Right lobe of liver (tissue), 6 donors: ENCODE measurements around the gene BST1. TPM values are rescaled to one million over a fixed set of nuclear protein-coding genes. Genes with fewer than 3 reads are reported as not detected.

ENCODE experiments used
- ATAC-seq, 4 donors: fragments of 200-7000 bp; cut with Tn5 transposase; one replicate each; pipeline ENCODE4 v1.9.1; 2020; ENCODE audit warnings: mild to moderate bottlenecking in 4 of 4, moderate library complexity in 4 of 4
- DNase-seq, 3 donors: peaks; one replicate each; pipeline ENCODE4 v3.0.0-alpha.2; 2020
- H3K27ac ChIP-seq, 3 donors: fragments of 200-600 bp; one replicate each; pipeline ENCODE4 v1.8.0; 2022
- H3K27me3 ChIP-seq, 2 donors: fragments of 200-600 bp; one replicate each; pipeline ENCODE4 v1.8.0; 2022
- H3K36me3 ChIP-seq, 4 donors: fragments of 200-600 bp; sonication (generic) in 1 of 4; one replicate each; pipeline versions ENCODE4 v1.5.1 to v1.8.0; 2017 to 2022; ENCODE audit warnings: control low read depth in 1 of 4
- H3K4me1 ChIP-seq, 4 donors: fragments of 200-600 bp; sonication (generic) in 1 of 4; one replicate each; pipeline versions ENCODE4 v1.5.1 to v1.8.0; 2017 to 2022; ENCODE audit warnings: control low read depth in 1 of 4
- H3K4me3 ChIP-seq, 3 donors: fragments of 200-600 bp; one replicate each; pipeline ENCODE4 v1.8.0; 2022
- H3K9me3 ChIP-seq, 4 donors: fragments of 200-600 bp; sonication (generic) in 1 of 4; one replicate each; pipeline versions ENCODE4 v1.5.1 to v1.8.0; 2017 to 2022; ENCODE audit warnings: control low read depth in 1 of 4
- POLR2A ChIP-seq: fragments of 450-650 bp; IDR thresholded peaks from one replicate; pipeline ENCODE4 v1.6.1; 2017; ENCODE audit warnings: antibody characterized with exemption, mild to moderate bottlenecking
- WGBS: methylation state at CpG from one replicate; pipeline ENCODE4 v1.1.6; 2018; ENCODE audit warnings: low coverage, low lambda C conversion rate; ENCODE audit not compliant: insufficient coverage; ENCODE audit errors: missing lambda C conversion rate; 5-methylcytosine and 5-hydroxymethylcytosine counted together
- intact Hi-C, 2 donors: fragments of 100-400 bp; cut with DNase I; formaldehyde crosslinking; loops; one replicate each; pipeline versions ENCODE4 v1.11.2 to v1.14.1; 2022
- long read RNA-seq: library from polyadenylated mRNA; unstranded; transcript quantifications from one replicate; pipeline ENCODE4 v2.0.0, GENCODE V29; 2019
- total RNA-seq, 6 experiments: library from RNA; depleted of rRNA in 2 of 6; stranded (reverse); fragments of >200 nt in 2 of 6; fragmentation: NEBNext Ultra II Directional in 3 of 6; extraction: Animal tissue kit (Norgen Biotek cat#: 25700) in 3 of 6; gene quantifications; one replicate each; pipeline versions ENCODE4 v1.1.0 to v1.2.4, GENCODE V29; 2016 to 2023
- TF ChIP-seq, protein P1 (sequence below), 4 donors: fragments of 200-600 bp in 3 of 4; fragments of 450-650 bp in 1 of 4; IDR thresholded peaks; one replicate each; pipeline versions ENCODE4 v1.5.1 to v1.8.0; 2016 to 2022; ENCODE audit warnings: antibody characterized with exemption in 4 of 4, mild to moderate bottlenecking in 2 of 4
- donor health status: DM: no; HTN: yes; CAD: no.
- donor health status: DM: no; HTN: no; CAD: no.
- donor health status: DM: no; HTN: no; CAD: no.
- donor health status: DM: no; HTN: yes; CAD: no.
- donor health status: DM: no; HTN: yes; CAD: no.

Gene BST1, protein sequence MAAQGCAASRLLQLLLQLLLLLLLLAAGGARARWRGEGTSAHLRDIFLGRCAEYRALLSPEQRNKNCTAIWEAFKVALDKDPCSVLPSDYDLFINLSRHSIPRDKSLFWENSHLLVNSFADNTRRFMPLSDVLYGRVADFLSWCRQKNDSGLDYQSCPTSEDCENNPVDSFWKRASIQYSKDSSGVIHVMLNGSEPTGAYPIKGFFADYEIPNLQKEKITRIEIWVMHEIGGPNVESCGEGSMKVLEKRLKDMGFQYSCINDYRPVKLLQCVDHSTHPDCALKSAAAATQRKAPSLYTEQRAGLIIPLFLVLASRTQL
- total RNA-seq: 1 to 10 TPM; 2.7 to 5.3 (median 4.3) TPM
- long read RNA-seq, partial matches to known transcripts: 0 of 1 reads
- long read RNA-seq, other reads (novel, unspliced or antisense): 1 of 1 reads

DNA sequence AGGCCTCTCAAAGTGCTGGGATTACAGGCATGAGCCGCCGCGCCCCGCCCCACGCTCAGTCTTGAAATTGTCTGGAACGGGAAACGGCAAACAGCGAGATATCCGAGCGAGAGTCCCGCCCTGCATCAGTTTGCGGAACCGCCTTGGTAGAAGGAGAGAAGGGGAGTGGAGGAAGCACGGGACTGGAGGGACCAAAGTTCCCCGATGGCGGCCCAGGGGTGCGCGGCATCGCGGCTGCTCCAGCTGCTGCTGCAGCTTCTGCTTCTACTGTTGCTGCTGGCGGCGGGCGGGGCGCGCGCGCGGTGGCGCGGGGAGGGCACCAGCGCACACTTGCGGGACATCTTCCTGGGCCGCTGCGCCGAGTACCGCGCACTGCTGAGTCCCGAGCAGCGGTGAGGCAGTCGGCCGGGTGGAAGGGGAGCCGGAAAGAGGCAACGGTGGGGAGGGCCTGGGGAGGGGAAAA, at the start of gene BST1:
BST1 (plus strand) TSS at position 125 of the 463 bp plus-strand sequence; CDS start at position 205, 80 bp downstream.
- DNase-seq: peak; percentile 68 to 86 (median 71)
- peaks cover 0 to 35% (median 6%) of the 10 kb centered on the region in 4 donors for H3K4me1 ChIP-seq
- no peaks in the 10 kb centered on the region for H3K9me3 ChIP-seq
- WGBS: 52% methylated on average over 34 of the region's 43 CpGs
- peak within 1 kb of the TSS; percentile 23 to 47 (median 37) for H3K4me3 ChIP-seq
- no peaks in the 10 kb centered on the region for H3K27me3 ChIP-seq
- intact Hi-C loops: no loop called here
- no peaks in the 10 kb centered on the region for H3K36me3 ChIP-seq
- peak within 1 kb of the TSS in 2 of 3 donors; percentile 80 to 85 for H3K27ac ChIP-seq
- TF ChIP-seq, protein P1, sequence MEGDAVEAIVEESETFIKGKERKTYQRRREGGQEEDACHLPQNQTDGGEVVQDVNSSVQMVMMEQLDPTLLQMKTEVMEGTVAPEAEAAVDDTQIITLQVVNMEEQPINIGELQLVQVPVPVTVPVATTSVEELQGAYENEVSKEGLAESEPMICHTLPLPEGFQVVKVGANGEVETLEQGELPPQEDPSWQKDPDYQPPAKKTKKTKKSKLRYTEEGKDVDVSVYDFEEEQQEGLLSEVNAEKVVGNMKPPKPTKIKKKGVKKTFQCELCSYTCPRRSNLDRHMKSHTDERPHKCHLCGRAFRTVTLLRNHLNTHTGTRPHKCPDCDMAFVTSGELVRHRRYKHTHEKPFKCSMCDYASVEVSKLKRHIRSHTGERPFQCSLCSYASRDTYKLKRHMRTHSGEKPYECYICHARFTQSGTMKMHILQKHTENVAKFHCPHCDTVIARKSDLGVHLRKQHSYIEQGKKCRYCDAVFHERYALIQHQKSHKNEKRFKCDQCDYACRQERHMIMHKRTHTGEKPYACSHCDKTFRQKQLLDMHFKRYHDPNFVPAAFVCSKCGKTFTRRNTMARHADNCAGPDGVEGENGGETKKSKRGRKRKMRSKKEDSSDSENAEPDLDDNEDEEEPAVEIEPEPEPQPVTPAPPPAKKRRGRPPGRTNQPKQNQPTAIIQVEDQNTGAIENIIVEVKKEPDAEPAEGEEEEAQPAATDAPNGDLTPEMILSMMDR (IDR thresholded peaks at IDR 0.05): no peak
- TF ChIP-seq POLR2A: no peak
- ATAC-seq: peak; percentile 5 to 43 (median 21)

DNA sequence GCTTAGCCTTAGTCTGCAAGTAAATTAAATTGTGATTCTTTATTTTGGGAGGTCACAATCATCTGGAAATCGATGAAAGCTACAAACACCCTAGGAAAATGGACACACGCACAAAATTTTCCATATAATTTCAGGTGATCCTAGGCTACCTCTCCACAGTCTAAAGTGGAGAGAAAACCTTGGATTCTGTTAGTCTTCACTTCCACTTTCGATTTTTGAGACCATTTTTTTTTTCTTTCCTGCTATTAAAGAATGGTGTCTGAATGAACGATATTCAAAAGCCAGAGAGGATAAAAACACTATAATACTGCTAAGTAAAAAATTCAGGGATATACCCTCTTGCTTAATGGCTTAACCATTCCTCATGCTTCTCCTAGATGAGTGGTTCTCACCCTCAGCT, 49.4 kb upstream of the BST1 start:
- no peaks in the 10 kb centered on the region for H3K27me3 ChIP-seq
- no peak for DNase-seq
- peak in 1 of 4 donors; percentile 10 for ATAC-seq
- H3K4me1 ChIP-seq: peaks cover 0 to 51% (median 14%) of the 10 kb centered on the region in 4 donors
- no peaks in the 10 kb centered on the region for H3K36me3 ChIP-seq
- H3K27ac ChIP-seq: peak overlapping the region; percentile 84 to 99 (median 99)
- 6% methylated on average over 4 of the region's 4 CpGs for WGBS
- intact Hi-C loops: loop anchor here in 1 of 2 donors (5.0 kb wide), 1 partner anchor 176 kb away; no protein-coding TSS in a partner anchor
- H3K9me3 ChIP-seq: no peaks in the 10 kb centered on the region
- TF ChIP-seq, protein P1 (IDR thresholded peaks at IDR 0.05): no peak
- no peak for TF ChIP-seq POLR2A
- H3K4me3 ChIP-seq: peak overlapping the region; percentile 53 to 76 (median 71)

DNA sequence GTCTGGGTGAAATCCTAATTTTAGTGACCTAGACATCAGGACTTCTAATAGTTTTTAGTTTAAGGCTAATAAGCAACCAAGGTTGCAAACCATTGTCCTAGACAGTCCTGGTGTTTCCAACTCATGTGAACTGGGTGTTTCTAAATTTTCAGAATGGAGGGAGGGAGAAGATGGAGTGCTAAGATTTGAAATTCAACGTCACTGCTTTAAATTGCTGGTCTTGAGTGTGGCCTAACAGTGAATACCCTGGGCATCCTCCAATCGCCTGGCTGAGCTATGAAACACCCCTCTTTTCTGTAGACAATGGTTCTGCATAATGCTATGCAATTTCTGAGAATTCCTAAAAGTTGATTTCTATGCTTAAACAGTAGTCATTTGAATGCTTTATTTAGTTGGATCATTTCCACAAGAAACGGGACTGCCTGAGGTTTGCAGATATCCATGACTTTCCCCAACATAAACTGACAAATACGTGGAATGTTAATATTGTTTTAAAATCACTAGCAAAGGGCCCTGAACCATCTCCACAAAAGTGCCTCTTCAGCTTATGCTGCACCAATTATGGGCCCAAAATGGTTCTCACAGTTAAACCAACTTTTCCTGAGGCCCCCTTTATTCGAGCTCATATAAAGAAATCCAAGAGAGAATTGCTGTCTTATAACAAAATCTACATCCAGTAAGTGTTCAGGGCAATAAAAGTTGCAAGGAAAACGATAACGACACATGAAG, 48.8 kb upstream of the BST1 start:
- intact Hi-C loops: loop anchor here in 1 of 2 donors (5.0 kb wide), 1 partner anchor 177 kb away; no protein-coding TSS in a partner anchor
- H3K27ac ChIP-seq: peak overlapping the region; percentile 84 to 99 (median 99)
- H3K9me3 ChIP-seq: no peaks in the 10 kb centered on the region
- TF ChIP-seq, protein P1 (IDR thresholded peaks at IDR 0.05): no peak
- no peak for TF ChIP-seq POLR2A
- no peaks in the 10 kb centered on the region for H3K27me3 ChIP-seq
- H3K4me3 ChIP-seq: peak overlapping the region; percentile 53 to 76 (median 71)
- H3K4me1 ChIP-seq: peaks cover 0 to 50% (median 13%) of the 10 kb centered on the region in 4 donors
- peak; percentile 6 to 32 (median 10) for ATAC-seq
- WGBS: under 1% methylated on average over 7 of the region's 7 CpGs
- no peaks in the 10 kb centered on the region for H3K36me3 ChIP-seq
- DNase-seq: no peak

DNA sequence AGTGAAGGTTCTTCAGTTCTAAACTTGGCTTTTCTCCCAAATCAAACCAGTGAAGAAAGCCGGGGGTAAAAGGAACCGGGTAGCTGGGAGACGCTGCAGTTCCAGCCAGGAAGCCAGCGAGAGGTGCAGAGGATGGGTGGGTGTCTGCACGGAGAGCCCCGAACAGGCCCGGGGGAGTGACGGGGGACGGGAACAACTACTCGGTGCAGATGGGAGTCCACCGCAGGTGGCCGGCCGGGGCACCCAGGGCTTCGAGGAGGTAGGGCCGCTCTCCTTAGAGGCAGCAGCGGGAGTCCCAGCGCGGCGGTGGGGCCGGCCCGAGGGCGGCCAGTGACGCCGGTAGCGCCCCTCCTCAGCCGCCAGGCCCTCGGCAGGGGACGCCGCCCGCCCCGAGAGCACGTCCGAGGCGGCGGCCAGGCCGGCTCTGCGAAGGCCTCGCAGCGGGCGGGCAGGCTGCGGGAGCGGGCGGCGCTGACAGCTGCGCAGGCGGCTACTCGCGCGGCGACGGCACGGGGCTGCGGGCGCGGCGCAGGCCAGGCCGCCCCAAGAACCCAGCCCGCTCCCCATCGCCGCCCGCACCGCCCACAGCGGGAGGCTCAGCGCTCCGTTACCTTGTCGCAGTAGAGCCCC, 48.2 kb upstream of the BST1 start:
- peaks cover 0 to 50% (median 13%) of the 10 kb centered on the region in 4 donors for H3K4me1 ChIP-seq
- ATAC-seq: peak; percentile 34 to 57 (median 44)

More for the DNA sequence above, 48.2 kb upstream of the BST1 start:
- TF ChIP-seq POLR2A: no peak
- TF ChIP-seq, protein P1 (IDR thresholded peaks at IDR 0.05): no peak
- WGBS: 0% methylated on average over 15 of the region's 66 CpGs
- intact Hi-C loops: loop anchor here in 1 of 2 donors (5.0 kb wide), 1 partner anchor 177 kb away; no protein-coding TSS in a partner anchor
- Histone ChIP-seq H3K27ac (peak overlapping the region; percentile 84 to 99 (median 99)), H3K4me3 (peak overlapping the region; percentile 53 to 76 (median 71)), H3K36me3 (no peaks in the 10 kb centered on the region), H3K27me3 (no peaks in the 10 kb centered on the region), H3K9me3 (no peaks in the 10 kb centered on the region)
- peak; percentile 69 to 73 (median 73) for DNase-seq
